GM12878 (cell line): Measurements from ENCODE around the gene SNX21. TPM values are rescaled to one million over a fixed set of nuclear protein-coding genes. Genes with fewer than 3 reads are reported as not detected.

Experiments used
- ATAC-seq: fragments of 200-7000 bp; cut with Tn5 transposase; 3 replicates; pipeline ENCODE4 v1.9.1; 2020; ENCODE audit warnings: mild to moderate bottlenecking, moderate library complexity
- BruUV-seq: library from RNA; stranded (reverse); fragments of 400-500 nt; replicated peaks from 2 replicates; lab custom pipeline; 2021; lab: Mats Ljungman, UMichigan
- CTCF ChIA-PET: fragments of 300-600 bp; sonication (Branson Sonifier 250); formaldehyde crosslinking; extraction: SDS; loops from one replicate; lab custom pipeline; 2021; ENCODE audit warnings: inconsistent platforms; lab: Yijun Ruan, JAX
- POLR2A ChIA-PET: fragments of 350-600 bp; formaldehyde crosslinking; extraction: SDS; loops from one replicate; lab custom pipeline; 2021; ENCODE audit warnings: inconsistent platforms; lab: Charles Lee
- RAD21 ChIA-PET: fragments of 300-600 bp; sonication (Branson Sonifier 250); formaldehyde crosslinking; loops from one replicate; lab custom pipeline; 2023; ENCODE audit warnings: antibody characterized with exemption; ENCODE audit not compliant: unreplicated experiment; lab: Charles Lee
- SMC1A ChIA-PET: fragments of 300-600 bp; sonication (Branson Sonifier 250); formaldehyde crosslinking; loops from one replicate; lab custom pipeline; 2023; ENCODE audit not compliant: unreplicated experiment, uncharacterized antibody; lab: Charles Lee
- DNase-seq: peaks from one replicate; pipeline ENCODE4 v3.0.0-alpha.2; 2011; ENCODE audit warnings: low read depth, low spot score
- FAIRE-seq: peaks from 3 replicates; lab custom pipeline; 2011; peaks lifted over from hg19 to GRCh38; lab: Jason Lieb, UNC
- H2AFZ ChIP-seq: 2 replicates; pipeline ENCODE4 v1.6.0; 2011; ENCODE audit warnings: low read depth, low read length, control low read depth; ENCODE audit not compliant: control insufficient read depth
- H3K27ac ChIP-seq: 2 replicates; pipeline ENCODE4 v1.5.1; 2011; ENCODE audit warnings: control low read depth; ENCODE audit not compliant: control insufficient read depth, insufficient read depth
- H3K27me3 ChIP-seq, 2 experiments: replicated peaks in 1 of 2; 2 replicates each; pipeline versions ENCODE4 v1.6.0 to v1.6.1; 2011; ENCODE audit warnings: low read length in 1 of 2; ENCODE audit not compliant: control insufficient read depth in 2 of 2, insufficient read depth in 2 of 2
- H3K36me3 ChIP-seq, 2 experiments: 2 replicates each; pipeline ENCODE4 v1.5.1; 2011; ENCODE audit warnings: low read length in 1 of 2; ENCODE audit not compliant: control insufficient read depth in 2 of 2, insufficient read depth in 2 of 2
- H3K4me1 ChIP-seq: 2 replicates; pipeline ENCODE4 v1.6.1; 2011; ENCODE audit warnings: mild to moderate bottlenecking, low read length, moderate library complexity, mixed read lengths; ENCODE audit not compliant: control insufficient read depth, insufficient read depth
- H3K4me2 ChIP-seq: 2 replicates; pipeline ENCODE4 v1.6.0; 2011; ENCODE audit warnings: control low read depth; ENCODE audit not compliant: control insufficient read depth, insufficient read depth
- H3K4me3 ChIP-seq: fragments of 200-600 bp; sonication (generic); 2 replicates; pipeline ENCODE4 v1.5.1; 2016
- H3K79me2 ChIP-seq: 2 replicates; pipeline ENCODE4 v1.6.0; 2011; ENCODE audit warnings: low read length; ENCODE audit not compliant: control insufficient read depth, insufficient read depth
- H3K9ac ChIP-seq: 2 replicates; pipeline ENCODE4 v1.8.0; 2011; ENCODE audit warnings: low read length, control low read depth, mixed read lengths; ENCODE audit not compliant: control insufficient read depth, insufficient read depth
- H3K9me3 ChIP-seq: replicated peaks from 3 replicates; pipeline ENCODE4 v1.5.1; 2011; ENCODE audit warnings: mild to moderate bottlenecking, low read length; ENCODE audit not compliant: control insufficient read depth, insufficient read depth
- H4K20me1 ChIP-seq: 2 replicates; pipeline ENCODE4 v1.6.0; 2011; ENCODE audit not compliant: control insufficient read depth, insufficient read depth
- BCL11A ChIP-seq: IDR thresholded peaks from 2 replicates; pipeline ENCODE4 v1.6.1; 2011; ENCODE audit warnings: low read depth, low read length
- BCLAF1 ChIP-seq: fragments of 450-650 bp; IDR thresholded peaks from 2 replicates; pipeline ENCODE4 v1.6.1; 2017; ENCODE audit warnings: antibody characterized with exemption, mild to moderate bottlenecking, moderate library complexity
- ETV6 ChIP-seq, 2 experiments: fragments of 450-650 bp in 1 of 2; IDR thresholded peaks in 1 of 2; conservative IDR thresholded peaks in 1 of 2; 2 replicates each; pipeline ENCODE4 v1.6.1; 2014; ENCODE audit warnings: antibody characterized with exemption in 1 of 2, borderline replicate concordance in 1 of 2, low read depth in 1 of 2, mild to moderate bottlenecking in 1 of 2, moderate library complexity in 1 of 2
- EZH2 ChIP-seq: IDR thresholded peaks from 2 replicates; pipeline ENCODE4 v1.6.1; 2012; ENCODE audit warnings: low read depth, mild to moderate bottlenecking, control low read depth, inconsistent platforms, low read length, borderline replicate concordance; ENCODE audit not compliant: control insufficient read depth
- HDAC6 ChIP-seq: fragments of 200-600 bp; sonication (generic); IDR thresholded peaks from one replicate; pipeline ENCODE4 v1.8.0; 2017; ENCODE audit warnings: antibody characterized with exemption; ENCODE audit not compliant: unreplicated experiment
- JUND ChIP-seq: IDR thresholded peaks from 2 replicates; pipeline ENCODE4 v1.6.1; 2012; ENCODE audit warnings: low read depth, mild to moderate bottlenecking, low read length, improper control_type of control experiment, moderate library complexity
- MTA2 ChIP-seq: fragments of 450-650 bp; IDR thresholded peaks from 2 replicates; pipeline ENCODE4 v1.6.1; 2016; ENCODE audit warnings: low read depth, mild to moderate bottlenecking, moderate library complexity
- MYB ChIP-seq: fragments of 150-350 bp; IDR thresholded peaks from 2 replicates; pipeline ENCODE4 v1.6.1; 2014; ENCODE audit warnings: mild to moderate bottlenecking, low read depth, low read length, borderline replicate concordance
- NFYA ChIP-seq: IDR thresholded peaks from 2 replicates; pipeline ENCODE4 v1.6.1; 2011; ENCODE audit warnings: low read depth, mild to moderate bottlenecking, low read length, improper control_type of control experiment, borderline replicate concordance
- PAX5 ChIP-seq: IDR thresholded peaks from 2 replicates; pipeline ENCODE4 v1.6.1; 2011; ENCODE audit warnings: low read depth, low read length, borderline replicate concordance
- RAD51 ChIP-seq: fragments of 450-650 bp; IDR thresholded peaks from 2 replicates; pipeline ENCODE4 v1.6.1; 2016; ENCODE audit warnings: moderate library complexity, mild to moderate bottlenecking, inconsistent platforms
- SREBF1 ChIP-seq: IDR thresholded peaks from 2 replicates; pipeline ENCODE4 v1.6.1; 2012; ENCODE audit warnings: mild to moderate bottlenecking, low read length
- SRF ChIP-seq, 2 experiments: IDR thresholded peaks; 2 replicates each; pipeline ENCODE4 v1.6.1; 2011; ENCODE audit warnings: low read depth in 2 of 2, low read length in 2 of 2, mild to moderate bottlenecking in 1 of 2, moderate library complexity in 1 of 2
- ZBED1 ChIP-seq: IDR thresholded peaks from 2 replicates; pipeline ENCODE4 v1.6.1; 2016; ENCODE audit warnings: borderline replicate concordance
- ZBTB33 ChIP-seq: fragments of 450-650 bp; IDR thresholded peaks from 2 replicates; pipeline ENCODE4 v1.6.1; 2017; ENCODE audit warnings: mild to moderate bottlenecking
- ZNF207 ChIP-seq: fragments of 450-650 bp; IDR thresholded peaks from 2 replicates; pipeline ENCODE4 v1.6.1; 2014; ENCODE audit warnings: antibody characterized with exemption, mild to moderate bottlenecking, borderline replicate concordance
- ZSCAN29 ChIP-seq: fragments of 450-650 bp; IDR thresholded peaks from 2 replicates; pipeline ENCODE4 v1.6.1; 2017; ENCODE audit warnings: mild to moderate bottlenecking, moderate library complexity
- WGBS: methylation state at CpG from one replicate; pipeline ENCODE4 v1.1.6; 2016; ENCODE audit warnings: low lambda C conversion rate; ENCODE audit not compliant: insufficient replicate concordance, insufficient coverage; ENCODE audit errors: missing lambda C conversion rate; 5-methylcytosine and 5-hydroxymethylcytosine counted together
- in situ Hi-C: fragments of 300-500 bp; cut with MboI; formaldehyde crosslinking; loops from 9 replicates; pipeline ENCODE4 v1.14.3; 2018; ENCODE audit warnings: mixed read lengths
- intact Hi-C: fragments of 100-400 bp; cut with micrococcal nuclease; formaldehyde crosslinking; loops from one replicate; pipeline ENCODE4 v1.14.2; 2022; ENCODE audit not compliant: unreplicated experiment
- polyA plus RNA-seq, 11 experiments: library from polyadenylated mRNA; depleted of rRNA in 4 of 11; unstranded in 6 of 11; stranded (reverse) in 5 of 11; fragments of >200 nt; fragmentation: Nextera tagmentation in 4 of 11; fragmentation: Illumina TruSeq in 1 of 11; extraction: Ambion mirVana in 4 of 11; extraction: Trizol in 1 of 11; gene quantifications; 1 replicate in 1 of 11; 2 replicates in 10 of 11; pipeline versions ENCODE4 v1.2.1 to v1.2.3, GENCODE V29; 2011 to 2016; ENCODE audit warnings: inconsistent platforms in 2 of 11, missing spikeins in 2 of 11, low read depth in 1 of 11
- total RNA-seq, 4 experiments: library from RNA; depleted of rRNA in 3 of 4; stranded (reverse); fragments of >200 nt in 3 of 4; fragmentation: Illumina TruSeq in 1 of 4; extraction: Trizol in 1 of 4; gene quantifications; 2 replicates each; pipeline versions ENCODE4 v1.2.1 to v1.2.3, GENCODE V29; 2013 to 2021

SNX21 gene
- total and polyA plus RNA-seq, 10 of the 15 experiments (the other 5 are each of a cell fraction or from before 2014, with no cell fraction given) = 0.10 to 1.4 (median 0.57) TPM

GRCh38 chr20:45833030-45833882, at the start of gene SNX21 (continued):
- TF ChIP-seq JUND = no peak
- TF ChIP-seq, all 136 proteins: peak for 3

- Histone ChIP-seq H3K79me2 (peaks cover 14% of the 10 kb centered on the region), H3K9me3 (no peaks in the 10 kb centered on the region), H4K20me1 (no peaks in the 10 kb centered on the region), H3K4me2 (no peak overlapping the region), H2AFZ (no peak overlapping the region), H3K4me1 (0 out of 2 replicates have a peak, but pooled peaks cover 5% of the 10 kb centered on the region), H3K4me3 (no peak overlapping the region), H3K27me3 (no peaks in the 10 kb centered on the region), H3K27ac (no peak overlapping the region), H3K9ac (no peak overlapping the region), H3K36me3 (no peaks in the 10 kb centered on the region)
- DNase-seq (no peak), FAIRE-seq (no peak), ATAC-seq (no peak)
- CTCF ChIA-PET = interaction anchor here (1.3 to 3.7 kb wide), 3 partner anchors 10 to 17 kb away, joined by 3 to 17 read pairs (median 16); no protein-coding TSS in a partner anchor
- in situ Hi-C loops = no loop called here
- WGBS = 33% methylated on average over 3 of the region's 3 CpGs
- SMC1A ChIA-PET = no interaction called here
- RAD21 ChIA-PET = no interaction called here
- POLR2A ChIA-PET = no interaction called here
- no TSS peak for BruUV-seq
- TF ChIP-seq ZBTB33 (no peak), BCLAF1 (no peak), SREBF1 (no peak), MYB (no peak), ETV6 (conservative IDR thresholded peaks at IDR 0.05 in 1 of 2, IDR thresholded peaks at IDR 0.05 in 1 of 2; ENCODE audit: borderline replicate concordance in 1 of 2, low read depth in 1 of 2) (no peak), RAD51 (no peak), NFYA (no peak), ZBED1 (no peak), BCL11A (no peak), PAX5 (no peak), EZH2 (no peak), MTA2 (no peak), ZSCAN29 (no peak), HDAC6 (no peak), SRF (IDR thresholded peaks at IDR 0.05; ENCODE audit: low read depth in 2 of 2, low read length in 2 of 2) (no peak), ZNF207 (no peak)
- intact Hi-C loops = no loop called here
Observed at GRCh38 chr20:45788351-45788750, 45.2 kb upstream of the SNX21 start.
